Osteoblast (primary cell): ENCODE results near the gene OR3A3. TPM values are rescaled to one million over a fixed set of nuclear protein-coding genes. Genes with fewer than 3 reads are reported as not detected.
"Not testable (repeated sequence)": the region's sequence is repeated elsewhere in the genome, so short reads cannot be mapped to it uniquely, and the experiment has no call there.

ENCODE experiments used
- DNase-seq: peaks from one replicate; pipeline ENCODE4 v3.0.0; 2011; ENCODE audit warnings: low spot score, mixed read lengths; ENCODE audit not compliant: insufficient read length; ENCODE audit errors: missing footprints
- H2AFZ ChIP-seq: 2 replicates; pipeline ENCODE4 v1.6.0; 2011; ENCODE audit warnings: mild to moderate bottlenecking, low read length
- H3K27ac ChIP-seq: 2 replicates; pipeline ENCODE4 v1.5.1; 2011; ENCODE audit warnings: mild to moderate bottlenecking, low read depth, low read length, moderate library complexity
- H3K27me3 ChIP-seq: 2 replicates; pipeline ENCODE4 v1.6.0; 2012; ENCODE audit warnings: mild to moderate bottlenecking, control low read depth, inconsistent platforms, low read length, moderate library complexity; ENCODE audit not compliant: insufficient read depth
- H3K36me3 ChIP-seq: 2 replicates; pipeline ENCODE4 v1.5.1; 2011; ENCODE audit warnings: mild to moderate bottlenecking, low read length, control low read depth, moderate library complexity; ENCODE audit not compliant: insufficient read depth
- H3K4me1 ChIP-seq: 2 replicates; pipeline ENCODE4 v1.5.1; 2011; ENCODE audit warnings: mild to moderate bottlenecking, low read length, control low read depth, moderate library complexity; ENCODE audit not compliant: insufficient read depth
- H3K4me2 ChIP-seq: 2 replicates; pipeline ENCODE4 v1.6.0; 2011; ENCODE audit warnings: mild to moderate bottlenecking, low read length; ENCODE audit not compliant: insufficient read depth
- H3K4me3 ChIP-seq: fragments of 200-600 bp; sonication (generic); 3 replicates; pipeline ENCODE4 v1.5.1; 2012; ENCODE audit warnings: mild to moderate bottlenecking, low read length, inconsistent platforms; ENCODE audit not compliant: insufficient read depth
- H3K79me2 ChIP-seq: 2 replicates; pipeline ENCODE4 v1.6.0; 2012; ENCODE audit warnings: mild to moderate bottlenecking, low read length, control low read depth, inconsistent platforms; ENCODE audit not compliant: insufficient read depth
- H3K9me3 ChIP-seq: 2 replicates; pipeline ENCODE4 v1.5.1; 2011; ENCODE audit warnings: low read depth, low read length, control low read depth
- H4K20me1 ChIP-seq: 2 replicates; pipeline ENCODE4 v1.6.0; 2012; ENCODE audit warnings: mild to moderate bottlenecking, low read length, control low read depth; ENCODE audit not compliant: insufficient read depth
- total RNA-seq: library from RNA; depleted of rRNA; stranded (reverse); fragments of >200 nt; gene quantifications from 2 replicates; pipeline ENCODE4 v1.2.3, GENCODE V29; 2012
- TF ChIP-seq, protein P1 (sequence below): IDR thresholded peaks from 2 replicates; pipeline ENCODE4 v1.5.1; 2011; ENCODE audit warnings: mild to moderate bottlenecking, low read depth, low read length, moderate library complexity; ENCODE audit errors: extremely low read depth

Gene OR3A3
- total RNA-seq, 1 donor, result not detected

- no peaks in the 10 kb centered on the region for H3K9me3 ChIP-seq
- no peaks in the 10 kb centered on the region for H4K20me1 ChIP-seq
- H3K79me2 ChIP-seq, result no peaks in the 10 kb centered on the region
- H3K27me3 ChIP-seq, result no peaks in the 10 kb centered on the region
- H3K4me2 ChIP-seq, result no peak overlapping the region
- no peak overlapping the region for H3K4me3 ChIP-seq
- TF ChIP-seq, protein P1, sequence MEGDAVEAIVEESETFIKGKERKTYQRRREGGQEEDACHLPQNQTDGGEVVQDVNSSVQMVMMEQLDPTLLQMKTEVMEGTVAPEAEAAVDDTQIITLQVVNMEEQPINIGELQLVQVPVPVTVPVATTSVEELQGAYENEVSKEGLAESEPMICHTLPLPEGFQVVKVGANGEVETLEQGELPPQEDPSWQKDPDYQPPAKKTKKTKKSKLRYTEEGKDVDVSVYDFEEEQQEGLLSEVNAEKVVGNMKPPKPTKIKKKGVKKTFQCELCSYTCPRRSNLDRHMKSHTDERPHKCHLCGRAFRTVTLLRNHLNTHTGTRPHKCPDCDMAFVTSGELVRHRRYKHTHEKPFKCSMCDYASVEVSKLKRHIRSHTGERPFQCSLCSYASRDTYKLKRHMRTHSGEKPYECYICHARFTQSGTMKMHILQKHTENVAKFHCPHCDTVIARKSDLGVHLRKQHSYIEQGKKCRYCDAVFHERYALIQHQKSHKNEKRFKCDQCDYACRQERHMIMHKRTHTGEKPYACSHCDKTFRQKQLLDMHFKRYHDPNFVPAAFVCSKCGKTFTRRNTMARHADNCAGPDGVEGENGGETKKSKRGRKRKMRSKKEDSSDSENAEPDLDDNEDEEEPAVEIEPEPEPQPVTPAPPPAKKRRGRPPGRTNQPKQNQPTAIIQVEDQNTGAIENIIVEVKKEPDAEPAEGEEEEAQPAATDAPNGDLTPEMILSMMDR, result no peak
- H2AFZ ChIP-seq, result no peak overlapping the region
- no peak overlapping the region for H3K27ac ChIP-seq
- no peaks in the 10 kb centered on the region for H3K36me3 ChIP-seq
- no peaks in the 10 kb centered on the region for H3K4me1 ChIP-seq
- no peak for DNase-seq
These were observed 11.1 kb upstream of the OR3A3 start for GRCh38 chr17:3400055-3400454.

DNA sequence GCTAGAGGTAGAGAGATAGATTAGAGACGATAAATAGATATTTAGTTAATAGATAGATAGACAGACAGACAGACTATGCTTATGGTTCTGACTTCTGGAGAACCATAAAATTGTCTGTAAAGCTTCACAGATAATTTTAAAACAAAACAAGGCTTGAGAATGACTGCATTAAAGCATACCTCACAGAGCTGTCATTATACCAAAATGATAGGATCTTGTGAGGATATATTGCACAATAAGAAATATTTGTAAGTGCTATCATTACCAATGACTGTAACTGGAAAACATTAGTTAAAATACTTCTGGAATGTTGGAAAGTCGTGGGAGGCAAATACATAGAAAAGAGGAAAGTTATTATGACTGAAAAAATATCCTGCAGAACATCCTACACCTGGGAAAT, 9.4 kb upstream of the OR3A3 start:
- DNase-seq, result peak; percentile 61
- TF ChIP-seq, protein P1, result no peak
- no peak overlapping the region for H3K4me3 ChIP-seq
- H3K4me1 ChIP-seq, result no peaks in the 10 kb centered on the region
- no peak overlapping the region for H2AFZ ChIP-seq
- no peaks in the 10 kb centered on the region for H3K9me3 ChIP-seq
- H3K4me2 ChIP-seq, result no peak overlapping the region
- no peaks in the 10 kb centered on the region for H4K20me1 ChIP-seq
- no peak overlapping the region for H3K27ac ChIP-seq
- H3K36me3 ChIP-seq, result no peaks in the 10 kb centered on the region
- H3K79me2 ChIP-seq, result no peaks in the 10 kb centered on the region
- H3K27me3 ChIP-seq, result no peaks in the 10 kb centered on the region

DNA sequence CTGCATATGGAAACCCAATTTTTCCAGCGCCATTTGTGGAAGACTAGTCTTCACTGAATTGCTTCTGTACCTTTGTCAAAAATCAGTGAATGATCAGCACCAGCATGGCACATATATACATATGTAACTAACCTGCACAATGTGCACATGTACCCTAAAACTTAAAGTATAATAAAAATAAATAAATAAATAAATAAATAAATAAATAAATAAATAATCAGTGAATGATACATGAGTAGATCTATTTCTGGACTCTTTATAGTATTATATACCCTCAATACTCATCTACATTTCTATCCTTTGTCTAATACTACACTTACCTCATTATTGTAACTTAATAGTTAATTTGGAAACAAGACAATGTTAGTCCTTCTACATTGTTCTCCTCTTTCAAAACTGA, 7.3 kb upstream of the OR3A3 start:
- H3K4me2 ChIP-seq, H4K20me1 ChIP-seq, H3K4me1 ChIP-seq, DNase-seq, H3K79me2 ChIP-seq, H3K36me3 ChIP-seq, H3K27me3 ChIP-seq, H3K27ac ChIP-seq, H2AFZ ChIP-seq, H3K9me3 ChIP-seq, H3K4me3 ChIP-seq: not testable (repeated sequence)

DNA sequence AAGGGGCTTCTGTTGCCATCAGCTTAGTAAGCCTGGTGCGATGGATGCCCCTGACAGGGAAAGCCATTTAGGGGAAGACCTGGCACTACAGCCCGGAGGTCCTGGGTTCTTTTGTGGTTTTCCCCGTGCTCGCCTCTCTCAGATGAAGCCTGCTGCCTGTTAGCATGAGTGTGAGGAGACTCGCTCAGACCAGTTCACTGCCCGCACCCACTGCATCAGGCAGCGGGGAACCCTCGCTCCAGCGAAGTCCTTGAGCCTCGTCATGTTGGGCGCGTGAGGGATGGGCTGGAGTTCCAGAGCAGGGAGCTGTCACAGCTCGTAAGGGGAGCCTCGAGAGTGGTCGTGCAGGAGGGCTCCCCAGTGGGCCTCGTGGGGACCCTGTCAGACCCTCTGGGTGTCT, 1.0 kb downstream of the OR3A3 start:
- H3K4me1 ChIP-seq, H3K36me3 ChIP-seq, H3K27me3 ChIP-seq, H3K4me2 ChIP-seq, H2AFZ ChIP-seq, H3K79me2 ChIP-seq, H3K9me3 ChIP-seq, DNase-seq, H3K4me3 ChIP-seq, H4K20me1 ChIP-seq, H3K27ac ChIP-seq: not testable (repeated sequence)

- H3K4me3 ChIP-seq, result no peak overlapping the region
- no peak overlapping the region for H3K4me2 ChIP-seq
- no peaks in the 10 kb centered on the region for H3K4me1 ChIP-seq
- no peaks in the 10 kb centered on the region for H3K36me3 ChIP-seq
- TF ChIP-seq, protein P1, result no peak
- H3K27ac ChIP-seq, result no peak overlapping the region
- H3K27me3 ChIP-seq, result no peaks in the 10 kb centered on the region
- H3K79me2 ChIP-seq, result no peaks in the 10 kb centered on the region
- no peaks in the 10 kb centered on the region for H4K20me1 ChIP-seq
- no peak for DNase-seq
- H3K9me3 ChIP-seq, result no peaks in the 10 kb centered on the region
- no peak overlapping the region for H2AFZ ChIP-seq
These were observed 4.4 kb downstream of the OR3A3 start for GRCh38 chr17:3415610-3416009.
